Mesendoderm (in vitro differentiated cells): ENCODE measurements around the gene STAT5B.
"Not testable (repeated sequence)": the region's sequence is repeated elsewhere in the genome, so short reads cannot be mapped to it uniquely, and the experiment has no call there.

Experiments
- DNase-seq: peaks from one replicate; pipeline ENCODE4 v3.0.0; 2013
- H2AK5ac ChIP-seq: 2 replicates; pipeline ENCODE4 v1.6.1; 2013; ENCODE audit warnings: low read length, inconsistent platforms
- H2BK120ac ChIP-seq: 2 replicates; pipeline ENCODE4 v1.6.1; 2013; ENCODE audit warnings: low read depth, mild to moderate bottlenecking, low read length, moderate library complexity, mixed read lengths
- H2BK15ac ChIP-seq: replicated peaks from 2 replicates; pipeline ENCODE4 v1.6.1; 2013; ENCODE audit warnings: low read depth, mild to moderate bottlenecking, moderate library complexity
- H2BK5ac ChIP-seq: 2 replicates; pipeline ENCODE4 v1.6.1; 2013; ENCODE audit warnings: low read length, inconsistent platforms
- H3K18ac ChIP-seq: 2 replicates; pipeline ENCODE4 v1.6.1; 2013; ENCODE audit warnings: mild to moderate bottlenecking, low read length, mixed read lengths
- H3K23ac ChIP-seq: one replicate; pipeline ENCODE4 v1.6.1; 2013; ENCODE audit warnings: low read length
- H3K27ac ChIP-seq: 2 replicates; pipeline ENCODE4 v1.5.1; 2013; ENCODE audit warnings: low read depth, mild to moderate bottlenecking, inconsistent platforms, low read length, moderate library complexity
- H3K27me3 ChIP-seq: 2 replicates; pipeline ENCODE4 v1.6.1; 2013; ENCODE audit warnings: low read length, control low read depth, mild to moderate bottlenecking, inconsistent platforms; ENCODE audit not compliant: insufficient read depth, poor library complexity
- H3K36me3 ChIP-seq: 2 replicates; pipeline ENCODE4 v1.6.1; 2013; ENCODE audit warnings: low read length, inconsistent platforms; ENCODE audit not compliant: control insufficient read depth, insufficient read depth
- H3K4ac ChIP-seq: one replicate; pipeline ENCODE4 v1.6.1; 2013; ENCODE audit warnings: low read depth, mild to moderate bottlenecking, low read length, moderate library complexity
- H3K4me1 ChIP-seq: 2 replicates; pipeline ENCODE4 v1.6.1; 2013; ENCODE audit warnings: low read depth, low read length, inconsistent platforms; ENCODE audit not compliant: control insufficient read depth
- H3K4me2 ChIP-seq: 2 replicates; pipeline ENCODE4 v1.6.1; 2013; ENCODE audit warnings: low read length
- H3K4me3 ChIP-seq: 2 replicates; pipeline ENCODE4 v1.5.1; 2013; ENCODE audit warnings: mild to moderate bottlenecking, low read length
- H3K56ac ChIP-seq: one replicate; pipeline ENCODE4 v1.6.1; 2013; ENCODE audit warnings: low read length
- H3K79me1 ChIP-seq: 2 replicates; pipeline ENCODE4 v1.6.1; 2013; ENCODE audit warnings: low read length, inconsistent platforms
- H3K79me2 ChIP-seq: 2 replicates; pipeline ENCODE4 v1.6.1; 2013; ENCODE audit warnings: mild to moderate bottlenecking, low read length; ENCODE audit not compliant: control insufficient read depth, insufficient read depth
- H3K9ac ChIP-seq: 2 replicates; pipeline ENCODE4 v1.6.1; 2013; ENCODE audit warnings: low read length, inconsistent platforms
- H4K5ac ChIP-seq: one replicate; pipeline ENCODE4 v1.6.1; 2013; ENCODE audit warnings: low read length
- H4K8ac ChIP-seq: one replicate; pipeline ENCODE4 v1.6.1; 2013; ENCODE audit warnings: low read depth, mild to moderate bottlenecking, control low read depth, low read length, moderate library complexity
- WGBS: extraction: QIAGEN DNeasy Blood & Tissue Kit; methylation state at CpG from one replicate; pipeline ENCODE4 v1.1.7; 2013; ENCODE audit warnings: low lambda C conversion rate, missing lambda C conversion rate; ENCODE audit not compliant: insufficient coverage; ENCODE audit errors: extremely low coverage; 5-methylcytosine and 5-hydroxymethylcytosine counted together

Gene STAT5B

DNA sequence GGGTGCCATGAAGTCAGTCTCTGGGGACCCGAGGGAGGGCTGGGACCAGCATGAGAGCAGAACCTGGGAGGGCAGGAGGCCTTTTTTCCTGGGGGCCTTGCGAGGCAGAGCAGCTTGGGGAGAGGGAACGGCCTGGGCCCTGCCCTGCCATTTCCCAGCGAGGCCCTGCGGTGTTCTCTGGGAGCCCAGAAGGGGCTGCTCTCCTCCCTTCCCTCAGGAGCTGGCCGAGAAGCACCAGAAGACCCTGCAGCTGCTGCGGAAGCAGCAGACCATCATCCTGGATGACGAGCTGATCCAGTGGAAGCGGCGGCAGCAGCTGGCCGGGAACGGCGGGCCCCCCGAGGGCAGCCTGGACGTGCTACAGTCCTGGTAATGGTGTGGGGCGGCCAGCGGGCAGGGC lies 23.7 kb upstream of the STAT5B start:
- not testable (repeated sequence) for H3K79me1 ChIP-seq, H3K4me3 ChIP-seq, H3K4ac ChIP-seq, H3K36me3 ChIP-seq, H4K5ac ChIP-seq, DNase-seq, H3K23ac ChIP-seq, H3K27me3 ChIP-seq, H3K27ac ChIP-seq, H2BK120ac ChIP-seq, H3K18ac ChIP-seq, H4K8ac ChIP-seq, H2BK15ac ChIP-seq, H3K79me2 ChIP-seq, H2BK5ac ChIP-seq, H2AK5ac ChIP-seq, H3K56ac ChIP-seq, H3K9ac ChIP-seq, H3K4me2 ChIP-seq, H3K4me1 ChIP-seq
- no CpG with 5 or more reads among the region's 17 CpGs for WGBS

GRCh38 chr17:42299361-42299760 lies 23.2 kb upstream of the STAT5B start:
- not testable (repeated sequence) for H3K4me3 ChIP-seq, H4K5ac ChIP-seq, H3K56ac ChIP-seq, H3K4ac ChIP-seq, H3K79me1 ChIP-seq, H2BK120ac ChIP-seq, H3K9ac ChIP-seq, H3K27me3 ChIP-seq, H2BK15ac ChIP-seq, H2AK5ac ChIP-seq, H2BK5ac ChIP-seq, H3K4me2 ChIP-seq, DNase-seq, H3K18ac ChIP-seq, H3K4me1 ChIP-seq, H3K23ac ChIP-seq, H3K27ac ChIP-seq, H3K36me3 ChIP-seq, H3K79me2 ChIP-seq, H4K8ac ChIP-seq
- no CpG with 5 or more reads among the region's 10 CpGs for WGBS

DNA sequence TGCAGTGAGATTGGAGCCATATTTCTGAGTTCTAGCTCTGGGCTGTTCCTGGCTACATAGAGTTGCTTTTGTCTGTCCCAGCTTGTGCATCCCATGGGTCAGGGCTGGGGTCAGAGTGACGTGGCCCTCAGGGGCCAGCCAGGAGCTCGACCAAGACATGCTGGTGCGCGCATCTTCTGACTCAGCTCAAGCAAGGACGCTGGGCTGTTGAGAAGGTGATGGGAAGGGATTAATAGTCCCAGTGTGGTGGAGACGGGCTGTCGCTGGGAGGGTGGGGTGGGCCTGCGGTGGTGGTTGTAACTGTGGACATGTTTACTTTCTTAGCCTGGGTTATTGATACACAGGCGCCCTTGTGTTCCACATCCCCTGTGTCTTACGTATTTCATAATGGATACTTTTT lies 21.6 kb upstream of the STAT5B start:
- H2AK5ac ChIP-seq, H3K4me1 ChIP-seq, H3K79me1 ChIP-seq, H4K5ac ChIP-seq, H3K79me2 ChIP-seq, H4K8ac ChIP-seq, H3K18ac ChIP-seq, H3K27me3 ChIP-seq, H3K9ac ChIP-seq, H2BK5ac ChIP-seq, H3K23ac ChIP-seq, H2BK15ac ChIP-seq, H3K4me3 ChIP-seq, H3K4ac ChIP-seq, H3K36me3 ChIP-seq, H3K27ac ChIP-seq, H2BK120ac ChIP-seq, H3K56ac ChIP-seq, H3K4me2 ChIP-seq, DNase-seq: not testable (repeated sequence)
- WGBS, result no CpG with 5 or more reads among the region's 10 CpGs

GRCh38 chr17:42296012-42296411 lies 19.8 kb upstream of the STAT5B start:
- H3K27ac ChIP-seq, result no peak overlapping the region
- no peak overlapping the region for H4K8ac ChIP-seq
- no peak overlapping the region for H3K9ac ChIP-seq
- no peaks in the 10 kb centered on the region for H3K36me3 ChIP-seq
- no peak overlapping the region for H3K4me3 ChIP-seq
- no peak for DNase-seq
- no peaks in the 10 kb centered on the region for H3K27me3 ChIP-seq
- H3K79me1 ChIP-seq, result no peaks in the 10 kb centered on the region
- no peak overlapping the region for H2BK5ac ChIP-seq
- H4K5ac ChIP-seq, result no peak overlapping the region
- no peaks in the 10 kb centered on the region for H3K79me2 ChIP-seq
- no peak overlapping the region for H3K18ac ChIP-seq
- no peak overlapping the region for H3K4ac ChIP-seq
- no peak overlapping the region for H2BK120ac ChIP-seq
- no peak overlapping the region for H3K23ac ChIP-seq
- WGBS, result no CpG with 5 or more reads among the region's 3 CpGs
- H3K4me1 ChIP-seq, result no peaks in the 10 kb centered on the region
- no peak overlapping the region for H2BK15ac ChIP-seq
- H3K56ac ChIP-seq, result no peak overlapping the region
- no peak overlapping the region for H3K4me2 ChIP-seq
- H2AK5ac ChIP-seq, result no peak overlapping the region

- Histone ChIP-seq H3K27me3 (no peaks in the 10 kb centered on the region), H4K5ac (no peak overlapping the region), H2BK120ac (no peak overlapping the region), H3K23ac (no peak overlapping the region), H2BK15ac (no peak overlapping the region), H3K4me1 (no peaks in the 10 kb centered on the region), H3K36me3 (no peaks in the 10 kb centered on the region), H3K56ac (no peak overlapping the region), H3K9ac (no peak overlapping the region), H3K18ac (no peak overlapping the region), H2BK5ac (no peak overlapping the region), H3K4ac (no peak overlapping the region), H3K4me3 (no peak overlapping the region), H3K79me2 (no peaks in the 10 kb centered on the region), H4K8ac (no peak overlapping the region), H3K79me1 (no peaks in the 10 kb centered on the region), H3K27ac (no peak overlapping the region), H3K4me2 (no peak overlapping the region), H2AK5ac (no peak overlapping the region)
- no CpG with 5 or more reads among the region's 12 CpGs for WGBS
- DNase-seq, result no peak
Measured at GRCh38 chr17:42294469-42295398, 18.5 kb upstream of the STAT5B start.

DNA sequence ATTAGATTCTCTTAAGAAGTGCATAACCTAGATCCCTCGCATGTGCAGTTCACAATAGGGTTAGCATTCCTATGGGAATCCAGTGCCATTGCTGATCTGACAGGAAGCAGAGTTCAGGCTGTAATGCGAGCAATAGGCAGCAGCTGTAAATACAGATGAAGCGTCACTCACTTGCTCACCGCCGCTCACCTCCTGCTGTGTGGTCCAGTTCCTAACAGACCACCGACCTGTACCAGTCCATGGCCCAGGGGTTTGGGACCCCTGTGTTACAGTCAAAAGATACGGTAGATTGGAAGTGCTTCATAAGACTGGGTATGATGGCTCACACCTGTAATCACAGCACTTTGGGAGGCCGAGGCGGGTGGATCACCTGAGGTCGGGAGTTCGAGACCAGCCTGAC lies 14.9 kb upstream of the STAT5B start:
- H3K18ac ChIP-seq, result no peak overlapping the region
- H3K79me1 ChIP-seq, result no peaks in the 10 kb centered on the region
- DNase-seq, result no peak
- H3K23ac ChIP-seq, result no peak overlapping the region
- no peaks in the 10 kb centered on the region for H3K79me2 ChIP-seq
- H3K56ac ChIP-seq, result no peak overlapping the region
- H3K27ac ChIP-seq, result no peak overlapping the region
- H3K36me3 ChIP-seq, result no peaks in the 10 kb centered on the region
- no peak overlapping the region for H2BK5ac ChIP-seq
- peaks cover 3% of the 10 kb centered on the region for H3K27me3 ChIP-seq
- H3K4me1 ChIP-seq, result no peaks in the 10 kb centered on the region
- no peak overlapping the region for H3K4ac ChIP-seq
- no peak overlapping the region for H3K4me2 ChIP-seq
- no peak overlapping the region for H2BK15ac ChIP-seq
- H3K4me3 ChIP-seq, result no peak overlapping the region
- H4K5ac ChIP-seq, result no peak overlapping the region
- no peak overlapping the region for H3K9ac ChIP-seq
- no peak overlapping the region for H2BK120ac ChIP-seq
- WGBS, result no CpG with 5 or more reads among the region's 11 CpGs
- no peak overlapping the region for H2AK5ac ChIP-seq
- no peak overlapping the region for H4K8ac ChIP-seq
